HG02885 (cell line): ENCODE measurements around the gene MYLK3.

Experiments used
- ATAC-seq: cut with Tn5 transposase; IDR thresholded peaks from one replicate; pipeline ENCODE4 v1.9.1; 2021; ENCODE audit warnings: mild to moderate bottlenecking; ENCODE audit not compliant: unreplicated experiment, poor library complexity

The MYLK3 gene

GRCh38 chr16:46729326-46729995, 18.7 kb downstream of the MYLK3 start:
- no peak for ATAC-seq

GRCh38 chr16:46728806-46729205, 19.3 kb downstream of the MYLK3 start:
- ATAC-seq, result no peak

DNA sequence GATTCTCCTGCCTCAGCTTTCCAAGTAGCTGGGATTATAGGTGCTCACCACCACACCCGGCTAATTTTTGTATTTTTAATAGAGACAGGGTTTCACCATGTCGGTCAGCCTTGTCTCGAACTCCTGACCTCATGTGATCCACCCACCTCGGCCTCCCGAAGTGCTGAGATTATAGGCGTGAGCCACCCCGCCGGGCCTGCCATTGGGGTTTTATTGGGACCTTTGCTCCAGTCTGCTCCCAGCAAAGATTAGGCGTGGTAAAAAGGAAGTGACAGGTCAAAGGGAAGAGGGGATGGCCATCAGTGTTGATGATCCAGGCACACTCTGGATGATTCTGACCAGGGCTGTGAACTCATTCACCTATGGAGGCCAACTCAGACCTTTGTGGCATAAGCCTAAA, 20.5 kb downstream of the MYLK3 start:
- ATAC-seq, result no peak

GRCh38 chr16:46727184-46727583, 21.0 kb downstream of the MYLK3 start:
- no peak for ATAC-seq

DNA sequence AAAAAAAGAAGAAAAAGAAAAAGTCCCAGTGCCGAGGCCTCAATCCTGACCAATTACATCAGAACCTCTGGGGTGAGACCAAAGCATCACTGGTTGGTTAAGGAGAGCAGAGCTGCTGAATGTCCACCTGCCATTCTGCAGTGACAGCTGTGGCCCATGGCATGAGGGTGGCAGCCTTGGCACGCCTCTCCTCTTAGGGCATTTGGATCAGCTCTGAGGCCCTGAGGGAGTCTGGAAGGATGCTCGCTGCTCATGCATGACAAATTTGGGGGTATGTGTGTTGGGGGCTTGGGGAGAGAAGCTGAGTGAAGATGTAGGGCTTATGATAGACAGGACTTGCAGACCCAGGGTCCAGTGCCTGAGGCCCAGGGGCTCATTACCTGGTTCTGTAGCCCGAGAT, 26.3 kb downstream of the MYLK3 start:
- no peak for ATAC-seq

- ATAC-seq, result no peak
These were observed 27.5 kb downstream of the MYLK3 start for GRCh38 chr16:46720619-46721018.

DNA sequence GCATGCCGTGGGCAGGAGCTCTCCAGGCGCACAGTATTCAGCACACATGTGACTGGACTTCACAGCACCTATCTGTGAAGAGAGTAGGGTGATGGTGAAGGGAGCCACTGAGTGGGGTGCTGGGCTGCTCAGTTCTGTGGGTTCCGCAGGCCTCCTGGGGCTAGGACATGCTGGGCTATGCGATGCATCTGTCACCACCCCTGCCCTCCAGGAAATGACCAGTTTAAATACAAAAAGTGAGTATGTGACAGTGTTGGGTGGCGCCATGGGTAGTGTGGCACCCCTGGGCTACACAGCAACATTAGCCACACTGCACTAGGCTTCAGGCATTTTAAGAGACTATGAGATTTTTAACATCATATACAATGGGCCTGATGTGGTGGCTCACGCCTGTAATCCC, 28.6 kb downstream of the MYLK3 start:
- no peak for ATAC-seq

DNA sequence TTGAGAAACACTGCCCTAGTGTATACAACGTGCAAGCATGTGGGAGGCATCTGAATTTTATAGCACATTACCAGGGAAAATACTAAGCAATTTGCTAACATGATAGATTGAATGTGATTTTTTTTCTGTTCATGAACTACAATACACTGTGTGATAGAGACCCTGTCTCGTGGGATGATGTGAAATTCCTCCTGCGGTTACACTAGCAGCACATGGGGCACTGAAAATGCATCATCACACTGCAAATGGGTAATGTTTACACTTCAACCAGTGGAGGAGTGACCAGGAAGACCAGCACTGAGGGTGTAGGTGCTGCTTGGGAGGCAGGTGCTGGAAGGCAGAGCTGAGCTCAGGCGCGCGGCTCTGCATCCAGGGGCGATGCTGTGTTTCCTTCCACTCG, 29.9 kb downstream of the MYLK3 start:
- no peak for ATAC-seq

GRCh38 chr16:46717692-46718091, 30.5 kb downstream of the MYLK3 start:
- ATAC-seq, result no peak

DNA sequence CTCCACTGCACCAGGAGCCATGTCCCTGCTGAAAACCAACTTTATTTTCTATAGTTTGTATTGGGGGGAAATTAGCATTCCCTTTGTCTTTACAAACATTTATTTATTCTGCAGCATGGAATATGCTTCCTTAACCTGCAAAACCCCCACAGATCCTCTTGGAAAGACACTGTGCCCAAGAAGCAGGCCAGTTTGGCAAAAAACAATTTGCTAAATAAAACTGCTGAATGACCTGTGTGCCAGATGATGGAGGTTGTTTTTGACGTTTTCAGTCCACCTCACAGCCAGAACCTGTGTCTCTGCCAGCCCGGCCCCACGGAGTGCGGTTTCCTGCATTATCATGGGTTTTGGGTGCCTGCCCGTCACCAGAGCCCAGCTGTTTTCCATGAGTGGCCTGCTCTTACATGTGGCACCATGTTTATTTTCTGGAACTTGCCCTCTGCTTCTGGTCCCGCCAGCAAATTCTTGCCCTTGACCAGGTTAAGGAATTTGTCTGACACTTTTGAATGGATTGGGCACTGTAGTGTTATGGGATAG, 32.3 kb downstream of the MYLK3 start:
- ATAC-seq, result no peak

- no peak for ATAC-seq
These were observed 33.1 kb downstream of the MYLK3 start for GRCh38 chr16:46714797-46715591.

- no peak for ATAC-seq
These were observed 34.5 kb downstream of the MYLK3 start for GRCh38 chr16:46713634-46714033.

DNA sequence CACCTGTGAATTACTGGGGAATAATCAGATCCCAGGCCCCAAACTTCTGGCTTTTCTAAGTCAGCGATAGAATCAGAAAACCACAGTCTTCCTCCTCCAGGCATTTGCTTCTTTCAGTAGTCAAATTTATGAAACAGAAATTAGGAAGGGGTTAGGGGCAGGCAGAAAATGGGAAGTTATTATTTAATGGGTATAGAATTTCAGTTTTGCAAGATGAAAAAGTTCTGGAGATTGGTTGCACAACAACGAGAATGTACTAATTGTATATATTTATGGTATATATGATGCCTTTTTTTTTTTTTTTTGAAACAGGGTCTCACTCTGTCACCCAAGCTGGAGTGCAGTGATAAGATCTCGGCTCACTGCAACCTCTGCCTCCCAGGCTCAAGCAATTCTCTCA, 35.2 kb downstream of the MYLK3 start:
- no peak for ATAC-seq

- no peak for ATAC-seq
These were observed 36.8 kb downstream of the MYLK3 start for GRCh38 chr16:46711106-46712058.

DNA sequence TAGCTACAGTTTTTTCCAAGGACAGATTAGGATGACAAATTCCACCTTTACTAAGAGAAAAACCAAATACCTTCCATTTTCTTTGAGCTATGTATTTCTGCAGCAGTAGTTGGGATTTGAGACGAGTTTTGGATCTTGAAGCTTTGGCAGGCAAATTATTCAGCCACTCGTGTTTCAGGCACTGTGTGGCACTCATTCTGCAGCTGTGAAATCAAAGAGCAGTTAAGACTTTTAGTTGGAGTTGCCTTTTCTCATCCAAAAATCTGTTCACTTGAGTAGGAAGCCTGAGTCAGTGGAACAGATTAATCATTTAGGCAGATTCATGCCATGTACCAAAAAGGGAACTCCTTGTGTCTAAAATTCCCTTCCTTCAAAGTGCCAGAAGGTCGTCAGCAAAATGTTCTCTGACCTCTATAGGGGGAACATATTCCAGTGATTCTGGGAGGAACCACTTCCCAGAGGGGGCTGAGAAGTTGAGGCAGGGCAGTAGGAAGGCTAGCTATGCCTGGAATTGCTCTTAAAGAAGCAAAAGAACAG, 38.6 kb downstream of the MYLK3 start:
- ATAC-seq, result no peak

DNA sequence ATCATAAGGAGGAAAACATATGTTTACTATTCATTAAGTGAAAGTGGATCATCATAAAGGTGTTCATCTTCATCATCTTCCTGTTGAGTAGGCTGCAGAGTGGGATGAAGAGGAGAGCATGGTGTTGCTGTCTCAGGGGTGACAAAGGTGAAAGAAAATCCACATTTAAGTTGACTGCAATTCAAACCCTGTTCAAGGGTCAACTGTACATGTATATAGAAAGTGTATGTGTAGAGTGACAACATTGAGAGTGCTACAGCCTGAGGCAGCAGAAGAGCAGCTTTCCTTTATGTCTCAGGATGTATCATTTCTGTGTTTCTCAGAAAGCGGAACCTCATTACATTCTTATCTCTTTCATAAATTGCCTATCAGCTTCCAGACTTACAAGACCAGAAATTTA, 41.5 kb downstream of the MYLK3 start:
- no peak for ATAC-seq

- ATAC-seq, result no peak
These were observed 46.1 kb downstream of the MYLK3 start for GRCh38 chr16:46702030-46702429.

- no peak for ATAC-seq
These were observed 46.5 kb downstream of the MYLK3 start for GRCh38 chr16:46701615-46702014.

DNA sequence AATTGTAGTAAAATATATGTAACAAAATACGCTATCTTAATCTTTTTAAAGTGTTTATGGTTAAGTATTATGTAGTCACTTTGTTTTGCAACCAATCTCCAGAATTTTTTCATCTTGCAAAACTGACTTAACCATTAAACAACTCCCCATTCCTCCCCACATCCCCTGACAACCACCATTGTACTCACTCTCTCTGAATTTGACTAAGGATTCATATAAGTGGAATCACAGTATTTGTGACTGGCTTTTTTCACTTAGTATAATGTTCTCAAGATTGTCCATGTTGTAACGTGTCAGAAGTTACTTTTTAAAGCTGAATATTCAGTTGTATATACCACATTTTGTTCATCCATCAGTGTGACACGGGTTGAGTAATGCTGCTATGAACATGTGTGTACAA, 48.1 kb downstream of the MYLK3 start:
- ATAC-seq, result no peak

DNA sequence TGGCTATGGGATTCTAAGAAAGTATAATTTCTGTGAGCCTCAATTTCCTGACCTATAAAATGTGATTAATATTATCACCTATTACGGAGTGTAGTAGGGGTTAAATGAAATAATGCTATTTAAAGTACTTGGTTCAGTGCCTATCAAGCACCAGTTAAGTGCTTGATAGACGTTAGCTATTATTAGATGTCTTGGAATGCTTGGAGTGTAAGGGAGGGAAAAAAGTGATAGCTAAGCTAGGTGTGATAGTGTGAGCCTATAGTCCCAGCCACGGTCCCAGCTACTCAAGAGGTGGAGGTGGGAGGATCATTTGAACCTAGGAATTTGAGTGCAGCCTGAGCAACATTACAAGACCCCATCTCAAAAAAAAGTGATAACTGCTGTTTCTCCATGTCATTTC, 51.2 kb downstream of the MYLK3 start:
- ATAC-seq, result no peak
